Spleen (tissue), 11 donors: ENCODE data around the gene CD53. TPM values are rescaled to one million over a fixed set of nuclear protein-coding genes. Genes with fewer than 3 reads are reported as not detected.

ENCODE experiments used
- DNase-seq: peaks from one replicate; pipeline ENCODE4 v3.0.0-alpha.2; 2020
- H3K27ac ChIP-seq, 8 donors: fragments of 200-600 bp; sonication (generic) in 7 of 8; 1 replicate in 4 of 8; 2 replicates in 4 of 8; pipeline versions ENCODE4 v1.5.0 to v1.8.0; 2016 to 2021; ENCODE audit warnings: inconsistent platforms in 4 of 8, mild to moderate bottlenecking in 4 of 8, moderate library complexity in 1 of 8
- H3K27me3 ChIP-seq, 7 donors: fragments of 200-600 bp; sonication (generic) in 6 of 7; replicated peaks in 1 of 7; 1 replicate in 4 of 7; 2 replicates in 3 of 7; pipeline versions ENCODE4 v1.5.0 to v1.8.0; 2016 to 2021; ENCODE audit warnings: inconsistent platforms in 3 of 7, mild to moderate bottlenecking in 1 of 7
- H3K36me3 ChIP-seq, 6 donors: fragments of 200-600 bp; sonication (generic) in 5 of 6; 1 replicate in 4 of 6; 2 replicates in 2 of 6; pipeline versions ENCODE4 v1.5.0 to v1.8.0; 2016 to 2021; ENCODE audit warnings: inconsistent platforms in 2 of 6
- H3K4me1 ChIP-seq, 6 donors: fragments of 200-600 bp; sonication (generic) in 5 of 6; 1 replicate in 3 of 6; 2 replicates in 3 of 6; pipeline versions ENCODE4 v1.5.0 to v1.8.0; 2016 to 2021; ENCODE audit warnings: inconsistent platforms in 3 of 6
- H3K4me3 ChIP-seq, 8 donors: fragments of 200-600 bp; sonication (generic) in 7 of 8; 1 replicate in 4 of 8; 2 replicates in 4 of 8; pipeline versions ENCODE4 v1.5.0 to v1.8.0; 2016 to 2021; ENCODE audit warnings: inconsistent platforms in 4 of 8, mild to moderate bottlenecking in 4 of 8, moderate library complexity in 2 of 8
- H3K9me3 ChIP-seq, 8 donors: fragments of 200-600 bp; sonication (generic) in 7 of 8; 1 replicate in 4 of 8; 2 replicates in 4 of 8; pipeline versions ENCODE4 v1.5.0 to v1.8.0; 2016 to 2021; ENCODE audit warnings: inconsistent platforms in 4 of 8
- POLR2A ChIP-seq, 3 donors: fragments of 450-650 bp; IDR thresholded peaks; one replicate each; pipeline ENCODE4 v1.5.1; 2017; ENCODE audit warnings: antibody characterized with exemption in 3 of 3, mild to moderate bottlenecking in 1 of 3
- POLR2AphosphoS5 ChIP-seq, 3 donors: sonication (generic); formaldehyde crosslinking; IDR thresholded peaks; one replicate each; pipeline ENCODE4 v1.5.1; 2017; ENCODE audit warnings: antibody characterized with exemption in 3 of 3
- WGBS, 5 donors: extraction: QIAGEN DNeasy Blood & Tissue Kit in 3 of 5; methylation state at CpG; one replicate each; pipeline versions ENCODE4 v1.1.5 to v1.1.7; 2013 to 2018; 5-methylcytosine and 5-hydroxymethylcytosine counted together
- intact Hi-C: fragments of 100-400 bp; cut with DNase I; formaldehyde crosslinking; loops from one replicate; pipeline ENCODE4 v1.15.0; 2023; ENCODE audit warnings: low total_unique reads
- polyA plus RNA-seq, 3 donors: library from polyadenylated mRNA; stranded (reverse); fragments of 200-250 nt; gene quantifications; one replicate each; pipeline ENCODE4 v1.2.1, GENCODE V29; 2013
- total RNA-seq, 7 donors: library from RNA; depleted of rRNA in 3 of 7; stranded (reverse); fragments of >200 nt in 3 of 7; fragmentation: NEBNext Ultra II Directional in 4 of 7; extraction: Animal tissue kit (Norgen Biotek cat#: 25700) in 4 of 7; gene quantifications; one replicate each; pipeline versions ENCODE4 v1.1.0 to v1.2.1, GENCODE V29; 2016 to 2021
- TF ChIP-seq, protein P1 (sequence below), 11 experiments: fragments of 200-600 bp in 7 of 11; fragments of 450-650 bp in 4 of 11; sonication (generic) in 4 of 11; IDR thresholded peaks in 8 of 11; conservative IDR thresholded peaks in 3 of 11; 1 replicate in 7 of 11; 2 replicates in 4 of 11; pipeline versions ENCODE4 v1.4.0 to v1.8.0; 2016 to 2021; ENCODE audit warnings: antibody characterized with exemption in 11 of 11, inconsistent platforms in 4 of 11, mild to moderate bottlenecking in 1 of 11
- donor health status: healthy with polysubstance abuse.
- donor health status: DM: no; HTN: no; CAD: no; lungs with moderate emphysema.
- donor health status: DM: no; HTN: no; CAD: no.
- donor health status: Bipolar disorder and iron deficiency.
- donor health status: healthy.
- donor health status: DM: no; HTN: no; CAD: no.
- donor health status: DM: yes; HTN: yes; CAD: no.

CD53 gene
- total and polyA plus RNA-seq, 10 donors, result 352 to 651 (median 462) TPM

DNA sequence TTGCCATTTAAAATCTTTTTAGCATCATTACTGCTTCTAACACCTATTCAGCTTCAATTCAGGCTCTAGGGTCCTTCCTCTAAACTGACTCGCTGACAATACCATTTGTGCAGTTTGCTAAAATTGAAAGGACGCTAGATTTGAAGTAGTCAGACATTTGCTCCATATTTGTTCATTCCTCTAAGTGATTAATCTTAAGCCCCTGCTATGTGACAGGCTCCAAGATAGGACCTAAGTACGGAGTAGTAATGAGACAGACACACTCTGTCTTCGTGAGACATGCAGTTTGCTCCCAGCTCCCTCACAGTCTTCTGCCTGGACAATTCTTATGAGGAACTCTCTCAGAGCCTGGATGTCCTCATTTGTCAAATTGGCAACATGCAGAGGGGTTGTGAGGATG, 26.1 kb upstream of the CD53 start:
- Histone ChIP-seq H3K27me3 (no peaks in the 10 kb centered on the region), H3K4me1 (no peaks in the 10 kb centered on the region), H3K4me3 (no peak overlapping the region), H3K27ac (no peak overlapping the region), H3K9me3 (peaks cover 0 to 5% (median 0%) of the 10 kb centered on the region in 8 donors), H3K36me3 (no peaks in the 10 kb centered on the region)
- intact Hi-C loops, result loop anchor here (1.0 kb wide), 1 partner anchor 14 kb away; no protein-coding TSS in a partner anchor
- 69 to 86% (median 83%) methylated on average over 4 of the region's 4 CpGs for WGBS, 5 donors
- DNase-seq, result no peak
- TF ChIP-seq POLR2AphosphoS5 (IDR thresholded peaks at IDR 0.05), result no peak
- TF ChIP-seq, protein P1, sequence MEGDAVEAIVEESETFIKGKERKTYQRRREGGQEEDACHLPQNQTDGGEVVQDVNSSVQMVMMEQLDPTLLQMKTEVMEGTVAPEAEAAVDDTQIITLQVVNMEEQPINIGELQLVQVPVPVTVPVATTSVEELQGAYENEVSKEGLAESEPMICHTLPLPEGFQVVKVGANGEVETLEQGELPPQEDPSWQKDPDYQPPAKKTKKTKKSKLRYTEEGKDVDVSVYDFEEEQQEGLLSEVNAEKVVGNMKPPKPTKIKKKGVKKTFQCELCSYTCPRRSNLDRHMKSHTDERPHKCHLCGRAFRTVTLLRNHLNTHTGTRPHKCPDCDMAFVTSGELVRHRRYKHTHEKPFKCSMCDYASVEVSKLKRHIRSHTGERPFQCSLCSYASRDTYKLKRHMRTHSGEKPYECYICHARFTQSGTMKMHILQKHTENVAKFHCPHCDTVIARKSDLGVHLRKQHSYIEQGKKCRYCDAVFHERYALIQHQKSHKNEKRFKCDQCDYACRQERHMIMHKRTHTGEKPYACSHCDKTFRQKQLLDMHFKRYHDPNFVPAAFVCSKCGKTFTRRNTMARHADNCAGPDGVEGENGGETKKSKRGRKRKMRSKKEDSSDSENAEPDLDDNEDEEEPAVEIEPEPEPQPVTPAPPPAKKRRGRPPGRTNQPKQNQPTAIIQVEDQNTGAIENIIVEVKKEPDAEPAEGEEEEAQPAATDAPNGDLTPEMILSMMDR (IDR thresholded peaks at IDR 0.05 in 8 of 11, conservative IDR thresholded peaks at IDR 0.05 in 3 of 11), result no peak
- no peak for TF ChIP-seq POLR2A (IDR thresholded peaks at IDR 0.05)

DNA sequence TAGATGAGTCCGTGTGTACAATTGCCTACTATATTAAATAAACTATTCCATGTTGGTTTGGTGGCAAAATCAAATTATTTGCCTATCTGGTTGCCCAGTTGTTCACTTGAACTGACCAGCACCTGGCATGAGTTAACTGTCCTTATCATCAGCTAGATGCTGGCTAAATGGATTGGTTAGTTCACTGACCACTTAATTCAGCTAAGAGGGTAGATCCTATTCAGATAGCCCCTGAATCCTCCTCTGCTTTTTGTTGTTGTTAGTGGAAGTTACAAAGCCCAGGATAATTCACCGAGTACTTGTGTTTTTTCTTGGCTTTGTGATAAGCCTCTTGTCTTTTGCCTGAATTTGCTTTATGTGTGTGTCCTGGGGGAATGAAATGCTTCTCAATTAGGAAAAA, 22.8 kb upstream of the CD53 start:
- intact Hi-C loops, result no loop called here
- TF ChIP-seq, protein P1 (IDR thresholded peaks at IDR 0.05 in 8 of 11, conservative IDR thresholded peaks at IDR 0.05 in 3 of 11), result no peak
- TF ChIP-seq POLR2AphosphoS5 (IDR thresholded peaks at IDR 0.05), result no peak
- no peak for TF ChIP-seq POLR2A (IDR thresholded peaks at IDR 0.05)
- Histone ChIP-seq H3K36me3 (no peaks in the 10 kb centered on the region), H3K27me3 (no peaks in the 10 kb centered on the region), H3K4me1 (no peaks in the 10 kb centered on the region), H3K27ac (no peak overlapping the region), H3K9me3 (no peaks in the 10 kb centered on the region), H3K4me3 (no peak overlapping the region)
- no peak for DNase-seq
- WGBS, 5 donors, result 65 to 87% (median 83%) methylated on average over 2 of the region's 2 CpGs

DNA sequence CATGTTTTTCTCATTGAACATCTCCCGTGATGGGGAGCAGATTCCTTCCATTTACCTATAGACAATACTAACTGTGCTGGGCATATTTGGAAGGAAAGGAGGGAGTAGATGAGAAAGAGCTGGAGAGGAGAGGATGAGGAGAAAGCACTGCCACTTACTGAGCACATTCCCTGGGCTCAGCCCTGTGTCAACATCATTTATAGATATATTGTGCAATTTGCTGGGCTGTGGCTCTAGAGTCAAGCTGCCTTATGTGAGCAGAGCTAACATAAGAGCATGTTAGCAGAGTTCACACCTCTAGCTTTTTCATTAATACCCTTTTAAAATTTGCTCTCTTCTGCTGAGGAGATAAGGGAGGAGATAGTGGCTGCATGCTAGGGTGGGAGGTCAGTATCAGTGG, 22.3 kb upstream of the CD53 start:
- 88 to 97% (median 89%) methylated on average over 1 of the region's 1 CpG for WGBS, 5 donors
- H3K36me3 ChIP-seq, result no peaks in the 10 kb centered on the region
- H3K27ac ChIP-seq, result no peak overlapping the region
- H3K27me3 ChIP-seq, result no peaks in the 10 kb centered on the region
- no peaks in the 10 kb centered on the region for H3K4me1 ChIP-seq
- no peak for DNase-seq
- intact Hi-C loops, result no loop called here
- no peaks in the 10 kb centered on the region for H3K9me3 ChIP-seq
- TF ChIP-seq POLR2A (IDR thresholded peaks at IDR 0.05), result no peak
- TF ChIP-seq POLR2AphosphoS5 (IDR thresholded peaks at IDR 0.05), result no peak
- TF ChIP-seq, protein P1 (IDR thresholded peaks at IDR 0.05 in 8 of 11, conservative IDR thresholded peaks at IDR 0.05 in 3 of 11), result no peak
- H3K4me3 ChIP-seq, result no peak overlapping the region

DNA sequence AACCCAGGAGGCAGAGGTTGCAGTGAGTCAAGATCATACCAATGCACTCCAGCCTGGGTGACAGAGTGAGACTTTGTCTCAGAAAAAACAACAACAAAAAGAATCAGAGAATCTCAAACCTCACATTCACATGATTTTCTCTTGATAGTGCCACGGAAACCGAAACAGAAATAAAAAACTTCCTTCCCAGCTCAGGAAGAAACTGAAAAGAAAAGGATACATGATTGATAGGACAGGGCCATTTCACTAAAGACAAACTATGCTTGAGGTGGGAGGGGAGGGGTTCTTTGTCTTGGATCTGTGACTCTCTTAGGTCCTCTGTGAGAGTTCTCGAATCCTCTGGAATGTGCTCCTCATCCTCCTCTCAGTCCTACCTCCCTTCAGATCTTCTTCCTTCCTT, 19.8 kb upstream of the CD53 start:
- no peak for DNase-seq
- TF ChIP-seq POLR2A (IDR thresholded peaks at IDR 0.05), result no peak
- TF ChIP-seq, protein P1 (IDR thresholded peaks at IDR 0.05 in 8 of 11, conservative IDR thresholded peaks at IDR 0.05 in 3 of 11), result no peak
- TF ChIP-seq POLR2AphosphoS5 (IDR thresholded peaks at IDR 0.05), result no peak
- H3K9me3 ChIP-seq, result no peaks in the 10 kb centered on the region

More for the DNA sequence above, 19.8 kb upstream of the CD53 start:
- no peak overlapping the region for H3K27ac ChIP-seq
- no peaks in the 10 kb centered on the region for H3K4me1 ChIP-seq
- H3K4me3 ChIP-seq, result no peak overlapping the region
- H3K27me3 ChIP-seq, result no peaks in the 10 kb centered on the region
- 49 to 68% (median 60%) methylated on average over 3 of the region's 3 CpGs for WGBS, 5 donors
- H3K36me3 ChIP-seq, result no peaks in the 10 kb centered on the region
- intact Hi-C loops, result no loop called here
